ENCODE data around the gene SPOUT1.
"Not testable (repeated sequence)": the region's sequence is repeated elsewhere in the genome, so short reads cannot be mapped to it uniquely, and the experiment has no call there.

GRCh38 chr9:128852646-128853045 is 23.1 kb upstream of the SPOUT1 start:
- not testable (repeated sequence) for TF ChIP-seq POLR2A, CTCF (IDR thresholded peaks at IDR 0.05)

Measured in Peyer's patch (tissue), 4 donors.